HG03354 (cell line): Measurements from ENCODE around the gene COL27A1.

Experiments used
- ATAC-seq: cut with Tn5 transposase; IDR thresholded peaks from one replicate; pipeline ENCODE4 v1.9.1; 2021; ENCODE audit warnings: mild to moderate bottlenecking; ENCODE audit not compliant: unreplicated experiment, poor library complexity, severe bottlenecking

COL27A1 gene

DNA sequence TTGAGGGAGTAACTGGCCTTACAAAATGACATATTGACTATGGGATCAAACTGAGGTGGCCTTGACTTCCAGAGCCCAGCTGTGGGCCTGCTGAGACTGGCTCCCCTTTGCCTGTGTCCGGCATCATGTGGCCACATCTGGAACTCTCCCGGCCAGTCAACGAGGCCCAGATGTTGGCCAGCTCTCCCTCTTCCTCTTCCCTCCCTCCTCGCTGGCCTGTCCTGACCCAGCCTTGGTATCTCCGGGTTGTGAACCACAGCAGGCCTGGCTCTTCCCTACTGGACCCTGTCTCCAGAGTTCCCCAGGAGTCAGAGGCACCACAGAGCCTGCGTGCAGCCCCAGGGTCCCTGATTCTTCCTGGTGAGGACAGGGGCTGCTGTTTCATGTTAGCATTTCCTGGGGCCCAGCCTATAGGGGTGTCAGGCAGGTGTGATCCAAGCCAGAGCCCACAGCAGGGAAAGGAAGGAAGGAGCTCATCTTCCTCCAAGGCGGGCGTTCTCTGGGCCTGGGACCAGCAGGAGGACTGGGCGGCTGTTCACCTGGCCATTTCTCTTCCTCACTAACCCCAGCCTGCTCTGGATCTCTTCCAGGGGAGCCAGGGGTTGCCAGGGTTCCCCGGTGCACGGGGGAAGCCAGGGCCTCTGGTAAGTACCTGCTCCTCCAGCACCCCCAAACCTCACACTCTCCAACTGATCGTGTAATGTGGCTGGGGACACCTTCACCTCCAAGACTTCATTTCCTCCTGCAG, 81.2 kb downstream of the COL27A1 start:
- no peak for ATAC-seq

DNA sequence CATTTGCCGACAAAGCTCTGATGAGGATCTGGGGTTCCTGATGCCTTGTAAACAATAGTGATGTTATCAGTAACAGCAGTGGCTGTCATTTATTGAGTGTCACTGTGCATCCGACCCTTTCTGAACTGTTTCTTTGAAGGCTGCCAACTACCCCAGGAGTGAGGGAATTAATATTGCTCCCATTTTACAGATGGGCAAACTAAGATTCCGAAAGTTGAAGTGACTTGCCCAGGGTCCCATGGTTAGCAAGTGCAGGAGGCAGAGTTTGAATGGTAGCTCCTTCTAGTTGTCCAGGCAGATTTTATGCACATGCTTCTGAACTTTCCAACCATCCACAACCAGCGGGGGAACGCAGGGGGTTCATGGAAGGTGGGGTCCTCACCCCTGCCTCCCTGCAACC, 81.9 kb downstream of the COL27A1 start:
- no peak for ATAC-seq

DNA sequence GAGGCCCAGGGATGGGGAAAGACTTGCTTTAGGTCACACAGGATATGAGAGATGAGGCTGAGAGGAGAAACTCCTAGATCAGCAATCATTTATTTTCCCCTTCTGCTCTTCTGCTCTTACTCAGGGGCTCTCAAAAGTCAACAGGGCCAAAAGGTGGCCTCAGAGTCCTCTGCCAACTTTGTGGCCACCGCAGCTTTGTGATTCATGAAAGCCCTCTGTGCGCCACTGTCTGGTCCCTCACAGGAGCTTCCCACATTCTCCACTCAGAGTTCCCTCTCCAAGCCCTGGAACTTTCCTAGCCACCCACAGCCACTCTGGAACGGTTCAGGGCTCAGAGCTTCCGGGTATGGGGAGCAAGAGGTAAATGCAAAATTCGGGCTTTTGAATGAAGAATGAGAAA, 82.4 kb downstream of the COL27A1 start:
- no peak for ATAC-seq

DNA sequence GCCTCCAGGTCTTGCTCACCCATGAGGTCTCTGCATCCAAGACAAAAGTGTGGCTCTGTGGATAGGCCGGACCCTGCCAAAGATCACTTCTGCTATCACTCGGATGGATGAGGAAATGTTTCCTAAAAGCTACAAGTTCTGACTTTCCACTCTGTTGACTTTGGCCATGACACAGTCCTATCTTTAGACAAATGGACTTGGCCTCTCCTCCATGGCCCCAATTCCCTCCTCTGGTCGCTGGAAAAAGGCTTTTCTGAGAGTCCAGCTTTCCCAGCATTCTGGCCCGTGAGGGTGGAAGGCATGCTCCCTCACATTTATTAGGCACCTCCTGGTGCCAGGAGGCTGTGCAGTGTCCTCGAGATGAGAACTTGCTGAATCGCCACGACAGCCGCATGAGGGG, 83.1 kb downstream of the COL27A1 start:
- no peak for ATAC-seq

DNA sequence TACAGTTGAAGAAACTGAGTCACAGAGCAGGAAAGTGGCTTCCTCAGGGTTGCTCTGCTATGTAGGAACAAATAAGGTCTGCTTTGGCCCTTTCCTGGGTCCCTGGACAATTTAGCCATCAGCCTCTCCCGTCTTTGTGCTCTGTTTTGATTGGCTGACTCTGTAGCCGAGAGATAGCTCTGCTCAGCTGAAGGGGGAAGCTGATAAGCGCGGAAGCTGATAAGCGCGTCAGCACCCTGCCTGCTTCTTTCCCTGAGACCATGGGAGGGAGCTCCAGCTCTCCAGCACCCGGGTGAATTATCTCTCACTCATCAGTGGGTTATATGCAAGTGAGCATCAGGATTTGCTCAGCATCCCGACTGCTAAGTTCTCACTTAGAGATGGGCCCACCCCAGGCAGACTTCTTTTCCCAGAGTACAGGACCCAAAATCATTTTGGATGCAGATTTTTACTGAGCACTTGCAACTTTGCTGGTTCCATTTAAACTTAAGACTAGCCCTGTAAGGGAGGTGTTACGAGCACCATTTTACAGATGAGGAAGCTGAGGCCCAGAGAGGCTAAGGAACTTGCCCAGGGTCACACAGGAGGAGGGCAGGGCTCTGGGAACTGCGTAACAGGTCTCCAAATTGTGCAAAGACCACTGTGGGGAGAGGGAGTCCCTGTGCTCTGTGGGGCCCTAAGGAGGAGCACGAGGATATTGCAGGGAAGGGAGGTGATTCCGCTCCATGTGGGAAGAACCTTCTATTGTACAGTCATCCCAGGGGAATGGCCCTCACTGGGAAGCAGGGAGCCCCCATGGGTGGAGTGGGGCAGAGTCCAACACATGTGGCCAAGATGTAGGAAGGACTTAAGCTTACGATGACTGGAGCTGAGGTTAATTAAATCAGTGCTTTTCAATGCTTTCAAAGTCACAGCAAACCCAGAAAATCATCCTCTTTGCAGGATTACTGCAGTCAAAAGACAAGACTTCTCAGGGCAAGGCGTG, 83.8 kb downstream of the COL27A1 start:
- ATAC-seq, result no peak

DNA sequence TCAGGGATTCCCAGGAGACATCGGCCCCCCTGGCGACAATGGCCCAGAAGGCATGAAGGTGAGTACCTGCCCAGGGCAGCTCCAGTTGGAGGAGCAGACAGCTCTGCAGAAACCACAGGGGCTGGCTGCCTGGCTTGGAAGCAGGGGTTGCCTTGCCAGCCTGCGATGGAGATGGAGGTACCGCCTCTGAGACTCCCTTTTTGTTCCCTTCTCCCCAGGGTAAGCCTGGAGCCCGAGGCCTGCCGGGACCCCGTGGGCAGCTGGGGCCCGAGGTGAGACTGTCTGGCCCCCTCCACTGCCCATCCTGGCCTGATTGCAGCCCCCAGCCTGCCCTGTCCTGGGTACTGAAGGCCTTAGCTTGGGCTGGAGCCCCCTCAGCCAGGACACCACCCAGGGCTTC, 84.9 kb downstream of the COL27A1 start:
- ATAC-seq, result no peak

DNA sequence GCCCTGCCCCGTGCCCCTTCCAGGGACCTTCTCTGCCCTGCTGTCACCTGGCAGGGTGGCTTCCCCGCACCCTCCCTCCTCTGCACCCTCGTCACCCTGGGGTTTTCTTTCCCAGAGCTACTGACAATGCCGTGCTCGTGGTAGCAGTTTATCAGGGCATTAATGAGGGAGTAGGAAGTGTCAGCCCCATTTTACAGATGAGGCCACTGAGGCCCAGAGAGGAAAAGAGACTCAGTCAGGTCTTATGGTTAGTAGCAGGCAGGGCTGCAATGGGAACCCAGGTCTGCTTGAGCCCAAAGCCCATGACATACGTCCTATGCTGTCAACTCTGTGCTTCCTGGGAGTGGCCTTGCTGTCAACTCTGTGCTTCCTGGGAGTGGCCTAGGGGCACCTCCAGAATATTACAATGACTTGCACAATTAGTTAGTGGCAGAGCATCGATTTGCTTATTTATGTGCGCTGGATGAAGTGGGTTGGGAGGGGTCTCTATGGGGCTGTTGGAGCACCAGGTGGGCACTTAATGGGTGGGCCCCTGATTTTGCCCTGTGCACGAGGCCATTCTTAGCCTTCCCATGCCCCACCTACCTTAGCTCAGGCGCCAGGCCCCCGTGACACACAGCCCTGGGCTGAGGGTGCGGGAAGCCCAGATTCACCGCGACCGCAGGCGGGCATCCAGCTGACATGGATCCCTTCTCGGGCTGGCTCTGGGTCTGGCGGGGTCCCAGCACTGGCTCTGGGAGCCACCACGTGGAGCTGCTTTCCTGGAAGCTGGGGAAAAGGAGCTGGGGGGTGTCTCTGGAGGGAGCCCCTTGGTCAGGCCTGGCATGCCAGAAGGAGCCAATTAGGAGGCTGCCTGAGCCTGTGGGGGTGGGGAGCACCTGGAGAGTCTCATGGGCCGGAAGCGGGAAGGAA, 85.6 kb downstream of the COL27A1 start:
- ATAC-seq, result no peak

DNA sequence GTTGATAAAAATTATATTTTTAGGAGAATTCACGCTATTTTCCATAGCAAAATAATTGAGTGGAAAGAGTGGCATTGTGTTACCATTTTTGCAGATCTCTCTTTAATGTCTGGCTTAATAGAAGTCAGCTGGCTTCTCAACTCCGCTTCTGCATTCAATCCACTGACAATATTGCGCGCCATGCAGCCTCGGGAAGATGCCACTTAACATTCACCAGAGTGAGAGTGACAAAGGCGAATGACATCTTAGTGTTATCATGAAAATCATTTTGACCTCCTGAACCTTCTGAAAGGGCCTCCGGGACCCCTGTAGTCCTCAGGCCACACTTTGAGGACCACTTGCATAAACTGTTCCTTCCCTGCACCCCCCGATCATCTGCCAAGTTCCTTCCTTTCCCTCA, 87.5 kb downstream of the COL27A1 start:
- ATAC-seq, result no peak

DNA sequence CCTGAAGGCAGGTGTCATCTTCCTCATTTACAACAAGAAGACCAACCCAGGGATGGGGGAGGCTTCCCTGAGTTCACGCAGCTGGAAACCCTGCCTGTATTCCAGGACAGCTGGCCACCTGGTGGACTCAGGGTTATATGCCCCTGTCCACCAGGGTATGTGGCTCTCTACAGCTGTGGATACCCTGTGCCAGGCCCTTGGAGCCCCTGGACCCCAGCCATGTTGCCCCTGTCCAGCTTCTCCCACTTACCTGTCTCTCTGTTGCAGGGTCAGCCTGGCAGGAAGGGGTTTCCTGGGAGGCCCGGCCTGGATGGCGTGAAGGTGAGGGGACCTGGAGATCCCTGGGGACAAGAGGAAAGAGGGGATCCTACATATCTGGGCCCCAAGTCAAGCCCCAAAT, 87.9 kb downstream of the COL27A1 start:
- no peak for ATAC-seq

DNA sequence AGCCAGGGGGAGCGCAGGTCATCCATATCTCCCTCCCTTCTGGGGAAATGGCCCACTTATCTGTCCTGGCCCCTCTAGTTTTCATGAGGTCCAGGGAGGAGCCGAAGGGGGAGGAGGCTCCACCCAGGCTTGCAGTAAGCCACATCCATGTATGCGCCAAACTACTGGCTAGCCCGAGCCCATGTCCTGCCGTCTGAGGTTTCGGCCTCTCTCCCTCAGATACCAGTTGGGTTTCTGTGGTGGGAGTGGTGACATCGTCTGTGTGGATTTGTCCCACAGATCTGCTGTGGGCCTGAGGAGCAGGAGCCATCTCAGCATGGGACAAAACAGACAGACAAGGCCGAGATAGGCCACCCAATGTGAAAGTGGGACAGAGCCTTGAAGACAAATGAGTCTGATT, 89.2 kb downstream of the COL27A1 start:
- no peak for ATAC-seq

DNA sequence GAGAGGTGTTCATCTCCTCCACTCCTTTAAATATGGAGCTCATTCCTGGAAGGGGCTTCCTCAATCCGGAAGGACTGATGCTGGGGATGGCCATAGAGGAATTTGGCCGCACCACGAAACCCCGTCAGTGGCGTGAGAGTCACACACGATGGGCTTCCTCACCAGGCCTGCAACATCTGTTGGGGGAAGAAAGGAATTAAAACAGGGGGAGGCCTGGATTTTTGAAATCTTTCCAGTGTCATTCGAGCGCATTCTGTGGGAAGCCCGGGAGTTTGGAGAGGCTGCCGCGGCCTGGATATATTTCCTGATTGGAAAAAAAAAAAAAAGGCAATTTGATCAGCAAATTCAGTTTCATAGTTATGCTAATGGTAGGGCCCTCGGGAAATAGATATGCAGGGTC, 91.2 kb downstream of the COL27A1 start:
- ATAC-seq, result no peak

DNA sequence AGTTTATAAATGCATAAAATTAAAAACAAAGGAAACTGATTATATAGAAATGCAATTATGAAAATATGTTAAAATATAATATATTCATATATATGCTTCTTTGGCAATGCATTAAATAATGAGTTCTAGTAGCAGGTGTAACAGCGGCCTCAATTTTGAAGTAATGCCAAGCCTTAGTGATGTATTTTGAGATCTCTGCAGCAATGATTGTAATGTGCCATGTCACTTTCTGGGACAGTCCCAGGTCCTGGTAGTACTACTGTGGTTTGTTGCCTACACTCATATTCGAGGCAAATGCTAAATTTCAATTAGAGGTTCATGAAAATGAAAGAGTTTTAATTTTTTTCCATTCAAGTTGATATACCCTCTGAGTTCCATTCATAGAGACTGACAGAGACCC, 91.7 kb downstream of the COL27A1 start:
- ATAC-seq, result no peak

DNA sequence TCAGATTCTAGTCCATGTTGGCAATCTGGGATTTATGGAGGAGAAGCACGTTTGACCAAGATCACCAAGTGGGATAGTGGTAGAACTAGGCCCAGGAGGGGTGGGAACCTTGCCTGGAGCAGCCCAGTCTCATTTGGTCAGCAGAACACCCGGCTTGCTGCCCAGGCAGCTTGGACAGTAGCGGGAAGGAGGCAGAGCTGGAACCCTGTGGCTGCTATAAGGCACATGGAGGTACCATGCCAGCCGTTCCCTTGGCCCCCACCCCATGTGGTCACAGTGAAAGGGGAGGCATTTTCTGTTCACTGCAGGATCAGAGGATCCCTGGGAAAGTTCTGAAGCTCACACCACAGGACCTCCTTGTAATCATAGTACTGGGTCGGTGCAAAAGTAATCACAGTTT, 92.2 kb downstream of the COL27A1 start:
- no peak for ATAC-seq

DNA sequence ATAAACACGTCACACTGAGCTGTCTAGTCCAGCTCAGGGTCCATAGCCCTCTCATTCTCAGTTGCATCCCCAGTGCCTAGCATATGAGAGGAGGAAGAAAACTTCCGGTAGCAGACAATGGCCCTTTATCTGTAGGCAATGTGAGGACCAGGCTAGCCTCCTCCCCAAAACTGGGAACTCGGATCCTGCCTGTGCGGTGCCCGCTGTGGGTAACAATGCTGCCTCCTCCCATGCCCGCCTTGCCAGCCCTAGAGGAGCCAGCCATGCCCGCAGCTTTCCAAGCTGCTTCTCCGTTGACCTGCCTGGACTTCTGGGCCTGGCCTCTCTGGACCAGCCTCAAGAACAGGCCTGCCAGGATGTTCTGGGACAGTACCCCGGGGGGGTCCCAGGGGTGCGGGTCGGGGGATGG, 93.0 kb downstream of the COL27A1 start:
- no peak for ATAC-seq

DNA sequence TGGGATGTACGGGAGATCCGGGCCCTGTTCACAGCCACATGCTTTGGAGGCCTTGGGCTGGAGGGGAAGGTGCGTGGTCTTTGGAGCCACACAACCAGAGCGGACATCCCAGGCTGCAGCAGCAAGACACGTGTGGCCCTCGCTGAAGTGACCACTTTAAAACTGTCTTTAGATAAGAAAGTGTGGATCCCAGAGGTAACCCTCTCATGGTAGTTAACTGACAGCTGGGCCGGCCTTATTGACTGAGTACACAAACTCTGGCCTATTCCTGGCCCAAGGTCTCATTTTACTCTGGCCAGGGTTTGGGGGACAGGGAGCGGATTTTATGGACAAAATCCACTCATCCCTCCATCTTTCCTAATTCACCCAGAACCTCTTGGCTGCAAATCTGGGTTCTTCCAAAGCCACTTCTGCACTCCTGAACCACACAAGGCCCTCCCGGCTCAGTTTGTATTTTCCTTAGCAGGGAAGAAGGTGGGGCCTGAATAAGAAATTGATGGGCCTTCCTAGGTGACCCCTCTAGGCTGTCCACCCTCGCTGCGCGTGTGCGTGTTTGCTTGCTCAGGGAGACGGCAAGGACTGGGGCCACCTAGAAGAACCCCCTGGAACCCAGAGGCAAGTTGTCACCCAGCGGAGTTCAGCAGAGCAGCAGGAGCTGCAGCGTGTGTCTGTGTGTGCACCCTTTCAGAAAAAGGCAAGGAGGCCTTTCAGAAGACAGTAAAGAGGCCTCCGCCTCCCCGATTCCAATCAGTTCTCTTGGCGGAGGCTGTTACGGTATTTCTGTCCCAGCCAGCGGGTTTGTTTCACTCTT, 94.3 kb downstream of the COL27A1 start:
- no peak for ATAC-seq

DNA sequence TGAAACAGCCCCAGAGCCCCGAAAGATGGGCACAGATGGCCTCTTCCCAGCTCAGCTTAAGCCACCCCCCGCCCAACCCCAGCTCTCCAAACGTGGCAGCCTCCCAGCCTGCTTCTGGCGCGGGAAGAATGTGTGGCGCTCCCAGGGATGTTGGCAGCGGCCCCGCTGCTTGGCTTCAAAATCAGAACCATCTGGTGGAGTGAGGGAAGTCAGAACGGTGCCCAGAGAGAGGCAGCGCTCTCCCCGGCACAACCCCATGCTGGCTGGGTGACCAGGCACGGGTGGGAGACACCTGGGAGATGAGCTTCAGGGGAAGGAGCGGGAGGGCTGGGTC, 94.9 kb downstream of the COL27A1 start:
- no peak for ATAC-seq

DNA sequence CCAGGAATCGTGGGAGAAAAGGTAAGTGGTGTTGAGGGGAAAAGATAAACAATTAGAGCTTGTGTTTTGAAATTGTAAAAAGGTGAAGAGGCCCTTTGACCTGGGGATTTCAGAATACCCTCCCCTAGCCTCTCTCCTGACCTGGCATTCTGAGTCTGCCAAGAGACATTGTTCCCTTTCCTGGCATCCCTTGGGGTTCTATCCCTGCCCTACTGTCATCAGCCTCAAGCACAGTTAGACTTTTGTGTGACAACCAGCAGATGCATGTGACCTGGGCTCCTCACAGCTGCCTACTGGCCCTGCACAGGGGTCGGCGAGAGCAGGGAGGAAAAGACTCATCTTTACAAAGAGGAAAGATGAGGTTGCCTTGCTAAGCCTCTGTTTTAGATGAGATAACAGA, 95.3 kb downstream of the COL27A1 start:
- no peak for ATAC-seq

DNA sequence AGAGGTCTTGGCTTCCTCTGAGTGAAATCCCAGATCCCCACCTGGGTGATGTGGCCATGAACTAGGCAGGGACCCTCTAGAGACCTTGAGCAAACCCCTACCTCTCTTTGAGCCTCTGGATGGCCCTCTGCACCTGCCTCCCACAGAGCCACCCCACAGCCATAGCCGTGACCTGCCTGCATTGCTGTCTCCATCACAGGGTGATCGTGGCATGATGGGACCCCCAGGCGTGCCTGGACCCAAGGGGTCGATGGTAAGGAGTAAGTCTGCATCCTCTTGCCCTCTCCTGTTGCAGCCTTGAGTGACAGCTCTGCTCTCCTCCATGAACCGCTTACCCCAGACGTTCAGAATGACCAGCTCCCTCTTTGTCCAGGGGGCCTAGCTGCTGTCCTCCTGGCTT, 97.1 kb downstream of the COL27A1 start:
- no peak for ATAC-seq

DNA sequence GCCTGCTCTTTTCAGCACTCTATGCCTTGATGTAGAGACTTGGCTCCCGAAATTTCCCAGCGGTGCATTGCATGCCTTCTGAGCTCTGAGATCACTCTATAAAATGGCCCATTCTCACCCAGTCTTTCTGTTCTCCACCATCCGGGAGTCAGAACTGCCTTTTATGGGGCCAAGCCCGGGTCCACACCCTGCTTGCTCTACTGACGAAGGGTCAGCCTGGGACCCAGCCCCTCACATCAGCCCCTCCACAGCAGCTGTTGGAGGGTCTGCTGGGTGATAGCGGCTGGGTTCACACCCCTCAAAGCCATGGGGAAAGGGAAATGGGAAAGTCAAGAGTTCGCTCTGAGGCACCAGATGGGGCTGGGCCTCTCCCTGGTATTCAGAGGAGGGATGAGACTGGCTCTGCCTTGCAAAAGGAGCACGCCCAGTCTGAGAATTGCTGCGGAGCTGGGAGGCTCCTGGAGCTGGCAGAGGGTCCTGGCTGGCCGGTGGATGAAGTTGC, 101.5 kb downstream of the COL27A1 start:
- ATAC-seq, result no peak
